H1 (cell line): ENCODE measurements around the gene FHIT. TPM values are rescaled to one million over a fixed set of nuclear protein-coding genes. Genes with fewer than 3 reads are reported as not detected.

Experiments used
- CTCF ChIA-PET: fragments of 300-600 bp; sonication (Branson Sonifier 250); formaldehyde crosslinking; loops from one replicate; lab custom pipeline; 2021; ENCODE audit not compliant: partially characterized antibody; lab: Charles Lee
- POLR2A ChIA-PET: fragments of 300-600 bp; sonication (Branson Sonifier 250); formaldehyde crosslinking; loops from one replicate; lab custom pipeline; 2021; ENCODE audit warnings: inconsistent platforms; ENCODE audit not compliant: partially characterized antibody; lab: Charles Lee
- DNase-seq, 2 experiments: peaks; one replicate each; pipeline versions ENCODE4 v3.0.0 to v3.0.0-alpha.2; 2010 to 2022; ENCODE audit warnings: low spot score in 2 of 2, low read depth in 1 of 2, mixed read lengths in 1 of 2
- FAIRE-seq: peaks from 2 replicates; lab custom pipeline; 2011; peaks lifted over from hg19 to GRCh38; lab: Jason Lieb, UNC
- H2AFZ ChIP-seq: 2 replicates; pipeline ENCODE4 v1.8.1; 2012; ENCODE audit warnings: low read length, inconsistent platforms
- H2AK5ac ChIP-seq: 2 replicates; pipeline ENCODE4 v1.6.1; 2013; ENCODE audit warnings: low read depth, low read length
- H2BK120ac ChIP-seq: replicated peaks from 2 replicates; pipeline ENCODE3; 2013; ENCODE audit warnings: low read depth, low read length, inconsistent platforms
- H2BK12ac ChIP-seq: 2 replicates; pipeline ENCODE4 v1.6.1; 2013; ENCODE audit warnings: low read depth, low read length
- H2BK15ac ChIP-seq: 2 replicates; pipeline ENCODE4 v1.6.1; 2013; ENCODE audit warnings: low read length
- H2BK20ac ChIP-seq: 2 replicates; pipeline ENCODE4 v1.6.1; 2013; ENCODE audit warnings: low read length
- H2BK5ac ChIP-seq: 2 replicates; pipeline ENCODE4 v1.6.1; 2013; ENCODE audit warnings: low read depth, low read length
- H3K14ac ChIP-seq: 2 replicates; pipeline ENCODE4 v1.6.1; 2013; ENCODE audit warnings: inconsistent platforms; ENCODE audit not compliant: insufficient read length
- H3K18ac ChIP-seq: 2 replicates; pipeline ENCODE4 v1.6.1; 2013; ENCODE audit warnings: low read length; ENCODE audit errors: extremely low read depth
- H3K23ac ChIP-seq: 2 replicates; pipeline ENCODE4 v1.6.1; 2013; ENCODE audit warnings: inconsistent platforms; ENCODE audit not compliant: insufficient read length
- H3K23me2 ChIP-seq: 2 replicates; pipeline ENCODE4 v1.6.1; 2013; ENCODE audit warnings: low read depth, low read length
- H3K27ac ChIP-seq: 2 replicates; pipeline ENCODE4 v1.6.1; 2011; ENCODE audit warnings: low read depth, low read length, inconsistent platforms
- H3K27me3 ChIP-seq, 4 experiments: replicated peaks in 1 of 4; 1 replicate in 1 of 4; 2 replicates in 3 of 4; pipeline versions ENCODE4 v1.6.1 to v1.8.1; 2011 to 2013; ENCODE audit warnings: low read length in 3 of 4, mild to moderate bottlenecking in 3 of 4, inconsistent platforms in 2 of 4, mixed read lengths in 2 of 4, moderate library complexity in 1 of 4; ENCODE audit not compliant: control insufficient read depth in 3 of 4, insufficient read depth in 3 of 4; ENCODE audit errors: extremely low read depth in 1 of 4
- H3K36me3 ChIP-seq, 4 experiments: 2 replicates each; pipeline versions ENCODE4 v1.6.1 to v1.8.1; 2011 to 2013; ENCODE audit warnings: mild to moderate bottlenecking in 4 of 4, low read length in 3 of 4, moderate library complexity in 2 of 4, control low read depth in 1 of 4, inconsistent platforms in 1 of 4; ENCODE audit not compliant: insufficient read depth in 4 of 4, control insufficient read depth in 2 of 4
- H3K4ac ChIP-seq: replicated peaks from 2 replicates; pipeline ENCODE3; 2013; ENCODE audit warnings: low read length, low read depth, mixed read lengths, inconsistent platforms; ENCODE audit not compliant: insufficient read length
- H3K4me1 ChIP-seq, 4 experiments: replicated peaks in 1 of 4; 1 replicate in 1 of 4; 2 replicates in 3 of 4; pipeline versions ENCODE4 v1.6.1 to v1.8.1; 2011 to 2013; ENCODE audit warnings: low read length in 3 of 4, inconsistent platforms in 2 of 4, mixed read lengths in 1 of 4; ENCODE audit not compliant: insufficient read depth in 4 of 4, control insufficient read depth in 3 of 4
- H3K4me2 ChIP-seq, 2 experiments: 2 replicates each; pipeline versions ENCODE4 v1.6.1 to v1.8.1; 2011 to 2013; ENCODE audit warnings: low read depth in 2 of 2, low read length in 2 of 2, control low read depth in 1 of 2, inconsistent platforms in 1 of 2, mild to moderate bottlenecking in 1 of 2; ENCODE audit not compliant: insufficient read depth in 1 of 2
- H3K4me3 ChIP-seq, 4 experiments: fragments of 200-600, 300-600 bp in 1 of 4; sonication (generic), shearing (Covaris generic), sonication (Bioruptor Twin) in 1 of 4; 2 replicates each; pipeline versions ENCODE4 v1.5.1 to v1.8.1; 2011 to 2016; ENCODE audit warnings: low read length in 4 of 4, low read depth in 3 of 4, control low read depth in 2 of 4, inconsistent platforms in 2 of 4, mild to moderate bottlenecking in 2 of 4, mixed read lengths in 1 of 4, moderate library complexity in 1 of 4; ENCODE audit not compliant: insufficient read depth in 2 of 4; ENCODE audit errors: extremely low read depth in 1 of 4
- H3K56ac ChIP-seq: replicated peaks from 2 replicates; pipeline ENCODE3; 2013; ENCODE audit warnings: low read depth, mild to moderate bottlenecking, mixed read lengths, low read length, inconsistent platforms; ENCODE audit not compliant: insufficient read length
- H3K79me1 ChIP-seq: 2 replicates; pipeline ENCODE4 v1.6.1; 2013; ENCODE audit warnings: low read depth, low read length, control low read depth
- H3K79me2 ChIP-seq, 2 experiments: 2 replicates each; pipeline versions ENCODE4 v1.6.1 to v1.8.1; 2012 to 2013; ENCODE audit warnings: low read length in 2 of 2, mild to moderate bottlenecking in 2 of 2, inconsistent platforms in 1 of 2; ENCODE audit not compliant: insufficient read depth in 2 of 2, control insufficient read depth in 1 of 2
- H3K9ac ChIP-seq, 4 experiments: replicated peaks in 1 of 4; 1 replicate in 1 of 4; 2 replicates in 3 of 4; pipeline versions ENCODE4 v1.6.1 to v1.8.1; 2011 to 2013; ENCODE audit warnings: low read depth in 3 of 4, low read length in 3 of 4, control low read depth in 2 of 4, mild to moderate bottlenecking in 2 of 4, moderate library complexity in 2 of 4, inconsistent platforms in 1 of 4; ENCODE audit errors: extremely low read depth in 1 of 4
- H3K9me3 ChIP-seq, 2 experiments: 2 replicates each; pipeline versions ENCODE4 v1.6.1 to v1.8.1; 2012 to 2013; ENCODE audit warnings: mild to moderate bottlenecking in 2 of 2, moderate library complexity in 2 of 2, control low read depth in 1 of 2, inconsistent platforms in 1 of 2, low read depth in 1 of 2, low read length in 1 of 2, mixed read lengths in 1 of 2; ENCODE audit not compliant: insufficient read depth in 2 of 2
- H4K20me1 ChIP-seq, 2 experiments: replicated peaks in 1 of 2; 2 replicates each; pipeline versions ENCODE3 to v1.8.1; 2011 to 2013; ENCODE audit warnings: inconsistent platforms in 2 of 2, low read length in 2 of 2, mild to moderate bottlenecking in 1 of 2; ENCODE audit not compliant: insufficient read depth in 2 of 2, control insufficient read depth in 1 of 2
- H4K5ac ChIP-seq: 2 replicates; pipeline ENCODE4 v1.6.1; 2013; ENCODE audit warnings: low read length, low read depth, mixed read lengths, inconsistent platforms; ENCODE audit not compliant: insufficient read length
- H4K8ac ChIP-seq: 2 replicates; pipeline ENCODE4 v1.8.0; 2013; ENCODE audit warnings: mild to moderate bottlenecking, moderate library complexity, low read length, inconsistent platforms; ENCODE audit not compliant: insufficient read depth; ENCODE audit errors: extremely low read depth
- H4K91ac ChIP-seq: replicated peaks from 2 replicates; pipeline ENCODE3; 2013; ENCODE audit warnings: low read length, mixed read lengths, inconsistent platforms; ENCODE audit not compliant: insufficient read length
- RNF2 ChIP-seq: fragments of 200-900, 300-1000 bp; sonication (generic); IDR thresholded peaks from 2 replicates; pipeline ENCODE4 v1.7.1; 2016; ENCODE audit warnings: borderline replicate concordance, low read depth, mild to moderate bottlenecking, antibody characterized with exemption, low read length; ENCODE audit not compliant: poor library complexity, severe bottlenecking; ENCODE audit errors: missing control alignments
- WGBS, 2 experiments: shearing (Covaris generic) in 1 of 2; methylation state at CpG; one replicate each; pipeline versions ENCODE4 v1.1.6 to v1.1.7; 2013 to 2015; ENCODE audit warnings: low lambda C conversion rate in 2 of 2, mixed read lengths in 2 of 2, inconsistent platforms in 1 of 2, low coverage in 1 of 2, missing lambda C conversion rate in 1 of 2; ENCODE audit not compliant: insufficient replicate concordance in 2 of 2, insufficient coverage in 1 of 2, insufficient read length in 1 of 2; ENCODE audit errors: extremely low coverage in 1 of 2, missing lambda C conversion rate in 1 of 2; 5-methylcytosine and 5-hydroxymethylcytosine counted together
- polyA plus RNA-seq, 7 experiments: library from polyadenylated mRNA; depleted of rRNA in 3 of 7; stranded (reverse) in 5 of 7; unstranded in 2 of 7; fragments of >200 nt in 5 of 7; fragments of 200-250 nt in 2 of 7; gene quantifications; 1 replicate in 5 of 7; 2 replicates in 1 of 7; 4 replicates in 1 of 7; pipeline versions ENCODE4 v1.2.1 to v1.2.3, GENCODE V29; 2011 to 2013; ENCODE audit warnings: missing spikeins in 2 of 7, mixed read lengths in 2 of 7
- total RNA-seq: library from RNA; stranded (reverse); fragmentation: NEBNext Ultra II Directional; extraction: Animal tissue kit (Norgen Biotek cat#: 25700); gene quantifications from 2 replicates; pipeline ENCODE4 v1.2.1, GENCODE V29; 2021

FHIT gene
- total and polyA plus RNA-seq, 2 of the 8 experiments (the other 6 are each of a cell fraction or from before 2014, with no cell fraction given): 1.2 to 3.2 TPM

DNA sequence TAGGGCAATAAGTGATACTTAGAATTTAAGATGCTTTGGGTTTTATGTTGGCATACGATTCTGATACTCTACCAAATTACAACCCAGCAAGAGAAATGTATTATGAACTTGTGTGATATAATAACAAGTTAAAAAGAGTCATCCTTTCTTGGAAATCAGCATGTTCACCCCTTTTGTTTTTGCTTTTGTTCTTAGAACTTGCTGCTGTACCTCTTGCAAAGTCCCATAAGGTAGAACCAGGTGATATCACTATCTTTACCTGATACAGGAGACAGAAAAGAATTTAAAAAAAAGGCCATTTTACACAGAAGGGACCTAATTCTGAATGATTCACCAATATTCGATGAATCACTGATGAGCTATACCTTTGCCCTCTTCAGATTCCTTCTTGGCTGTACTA is 810.4 kb downstream of the FHIT start:
- Histone ChIP-seq H2BK12ac (no peak overlapping the region), H4K5ac (no peak overlapping the region), H3K56ac (no peak overlapping the region), H3K23me2 (no peaks in the 10 kb centered on the region), H2BK15ac (no peak overlapping the region), H2AFZ (no peak overlapping the region), H3K79me2 (no peaks in the 10 kb centered on the region), H3K27ac (no peak overlapping the region), H3K9ac (no peak overlapping the region), H3K4me2 (no peak overlapping the region), H3K14ac (no peak overlapping the region), H3K27me3 (no peaks in the 10 kb centered on the region), H3K79me1 (no peaks in the 10 kb centered on the region), H3K4ac (no peak overlapping the region), H4K20me1 (no peaks in the 10 kb centered on the region), H3K36me3 (no peaks in the 10 kb centered on the region), H2BK120ac (no peak overlapping the region), H2BK20ac (no peak overlapping the region), H4K91ac (no peak overlapping the region), H3K23ac (no peak overlapping the region), H3K4me1 (peaks cover 0 to 3% (median 0%) of the 10 kb centered on the region in 4 experiments; a peak in 2 of 7 replicates), H3K4me3 (no peak overlapping the region), H3K9me3 (no peaks in the 10 kb centered on the region), H3K18ac (no peak overlapping the region), H2AK5ac (no peak overlapping the region), H4K8ac (no peak overlapping the region), H2BK5ac (no peak overlapping the region)
- WGBS, 2 experiments: 83% methylated on average over 2 of the region's 2 CpGs; no CpG with 5 or more reads in 1 of the 2 experiments
- ChIA-PET CTCF (no interaction called here), POLR2A (no interaction called here)
- DNase-seq: no peak
- no peak for FAIRE-seq
- TF ChIP-seq RNF2: no peak
